ENCODE results near the gene UBE2E3.

UBE2E3 gene

DNA sequence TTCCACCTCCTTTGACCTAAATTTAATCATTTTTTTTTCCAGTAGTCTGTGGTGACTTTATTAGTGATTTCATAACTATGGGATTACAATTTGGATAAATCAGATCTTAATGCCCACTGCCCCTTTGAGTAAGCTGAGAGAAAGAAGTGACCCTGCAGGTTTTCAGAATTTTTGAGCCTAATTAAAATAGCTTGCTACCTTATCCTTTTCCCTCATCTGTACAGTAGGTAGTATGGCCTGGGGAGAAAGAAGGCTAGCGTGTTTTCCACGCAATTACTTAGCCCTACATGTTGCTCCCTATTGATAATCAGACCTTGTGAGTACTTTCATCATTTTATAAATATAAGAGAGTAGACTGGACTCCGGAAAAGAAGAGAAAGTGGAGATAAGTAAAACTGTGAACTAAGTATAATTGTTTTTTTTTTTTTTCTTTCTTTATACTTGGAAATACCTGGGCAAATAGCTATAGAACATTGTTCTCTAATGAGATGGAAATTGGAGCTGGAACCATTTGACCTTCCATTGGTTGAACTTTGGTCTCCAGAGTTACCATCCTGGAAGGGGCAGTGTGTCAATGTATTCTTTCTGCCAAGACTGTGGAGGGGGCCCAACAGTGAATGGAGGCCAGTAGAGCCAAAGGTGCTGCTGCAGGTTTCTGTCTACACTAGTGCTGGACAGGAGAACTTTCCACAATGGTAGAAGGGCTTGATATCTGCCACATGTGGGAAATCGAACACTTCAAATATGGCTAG lies 26.9 kb downstream of the UBE2E3 start:
- Histone ChIP-seq H2AFZ (ENCODE audit: low read depth, low read length) (no peak overlapping the region), H3K9me3 (ENCODE audit: insufficient read depth, low read length) (no peaks in the 10 kb centered on the region), H3K27me3 (ENCODE audit: low read depth, low read length) (no peaks in the 10 kb centered on the region), H3K9ac (ENCODE audit: low read length) (no peak overlapping the region), H4K20me1 (ENCODE audit: insufficient read depth, low read length) (no peaks in the 10 kb centered on the region; the same call in 1 of the 2 replicates), H3K4me3 (ENCODE audit: low read length) (no peak overlapping the region), H3K27ac (ENCODE audit: low read length) (no peak overlapping the region), H3K79me2 (ENCODE audit: low read length) (peaks cover 27% of the 10 kb centered on the region), H3K4me2 (ENCODE audit: low read length) (no peak overlapping the region), H3K4me1 (ENCODE audit: low read length) (no peaks in the 10 kb centered on the region), H3K36me3 (replicated peaks; ENCODE audit: low read depth, low read length) (no peaks in the 10 kb centered on the region)
- TF ChIP-seq, protein P1, sequence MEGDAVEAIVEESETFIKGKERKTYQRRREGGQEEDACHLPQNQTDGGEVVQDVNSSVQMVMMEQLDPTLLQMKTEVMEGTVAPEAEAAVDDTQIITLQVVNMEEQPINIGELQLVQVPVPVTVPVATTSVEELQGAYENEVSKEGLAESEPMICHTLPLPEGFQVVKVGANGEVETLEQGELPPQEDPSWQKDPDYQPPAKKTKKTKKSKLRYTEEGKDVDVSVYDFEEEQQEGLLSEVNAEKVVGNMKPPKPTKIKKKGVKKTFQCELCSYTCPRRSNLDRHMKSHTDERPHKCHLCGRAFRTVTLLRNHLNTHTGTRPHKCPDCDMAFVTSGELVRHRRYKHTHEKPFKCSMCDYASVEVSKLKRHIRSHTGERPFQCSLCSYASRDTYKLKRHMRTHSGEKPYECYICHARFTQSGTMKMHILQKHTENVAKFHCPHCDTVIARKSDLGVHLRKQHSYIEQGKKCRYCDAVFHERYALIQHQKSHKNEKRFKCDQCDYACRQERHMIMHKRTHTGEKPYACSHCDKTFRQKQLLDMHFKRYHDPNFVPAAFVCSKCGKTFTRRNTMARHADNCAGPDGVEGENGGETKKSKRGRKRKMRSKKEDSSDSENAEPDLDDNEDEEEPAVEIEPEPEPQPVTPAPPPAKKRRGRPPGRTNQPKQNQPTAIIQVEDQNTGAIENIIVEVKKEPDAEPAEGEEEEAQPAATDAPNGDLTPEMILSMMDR (IDR thresholded peaks at IDR 0.05; ENCODE audit: low read depth, low read length) = no peak
- no peak for TF ChIP-seq EZH2phosphoT487 (IDR thresholded peaks at IDR 0.05; ENCODE audit: low read depth)

DNA sequence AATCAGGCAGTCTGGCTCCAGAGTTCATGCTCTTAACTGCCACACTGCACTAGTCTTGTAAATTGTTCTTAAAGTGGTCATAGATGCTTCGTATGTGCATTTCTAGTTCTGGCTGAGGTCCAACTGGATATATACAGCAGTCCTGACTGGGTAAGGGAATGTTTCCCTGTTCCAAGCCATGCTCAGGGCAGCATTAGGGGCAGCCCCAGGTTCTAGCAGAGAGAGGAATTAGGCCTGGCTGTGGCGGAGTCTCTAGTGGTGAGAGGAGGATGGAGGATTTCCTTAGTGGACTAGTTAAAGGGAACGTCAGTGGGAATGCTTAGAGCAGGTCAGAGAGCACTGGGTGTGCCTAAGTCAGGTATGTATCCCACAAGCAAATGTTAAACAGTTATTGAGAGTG lies 28.0 kb downstream of the UBE2E3 start:
- no peaks in the 10 kb centered on the region for H3K27me3 ChIP-seq (ENCODE audit: low read depth, low read length)
- no peak overlapping the region for H2AFZ ChIP-seq (ENCODE audit: low read depth, low read length)
- no peak for TF ChIP-seq EZH2phosphoT487 (IDR thresholded peaks at IDR 0.05; ENCODE audit: low read depth)
- TF ChIP-seq, protein P1 (IDR thresholded peaks at IDR 0.05; ENCODE audit: low read depth, low read length) = no peak
- H3K27ac ChIP-seq (ENCODE audit: low read length) = no peak overlapping the region
- H3K9ac ChIP-seq (ENCODE audit: low read length) = no peak overlapping the region
- H3K4me2 ChIP-seq (ENCODE audit: low read length) = no peak overlapping the region
- no peaks in the 10 kb centered on the region for H3K36me3 ChIP-seq (replicated peaks; ENCODE audit: low read depth, low read length)
- H3K9me3 ChIP-seq (ENCODE audit: insufficient read depth, low read length) = no peaks in the 10 kb centered on the region
- no peaks in the 10 kb centered on the region for H3K4me1 ChIP-seq (ENCODE audit: low read length)
- no peak overlapping the region for H3K4me3 ChIP-seq (ENCODE audit: low read length)
- peaks cover 36% of the 10 kb centered on the region for H3K79me2 ChIP-seq (ENCODE audit: low read length)
- 0 out of 2 replicates have a peak, but pooled peaks cover 2% of the 10 kb centered on the region for H4K20me1 ChIP-seq (ENCODE audit: insufficient read depth, low read length)

DNA sequence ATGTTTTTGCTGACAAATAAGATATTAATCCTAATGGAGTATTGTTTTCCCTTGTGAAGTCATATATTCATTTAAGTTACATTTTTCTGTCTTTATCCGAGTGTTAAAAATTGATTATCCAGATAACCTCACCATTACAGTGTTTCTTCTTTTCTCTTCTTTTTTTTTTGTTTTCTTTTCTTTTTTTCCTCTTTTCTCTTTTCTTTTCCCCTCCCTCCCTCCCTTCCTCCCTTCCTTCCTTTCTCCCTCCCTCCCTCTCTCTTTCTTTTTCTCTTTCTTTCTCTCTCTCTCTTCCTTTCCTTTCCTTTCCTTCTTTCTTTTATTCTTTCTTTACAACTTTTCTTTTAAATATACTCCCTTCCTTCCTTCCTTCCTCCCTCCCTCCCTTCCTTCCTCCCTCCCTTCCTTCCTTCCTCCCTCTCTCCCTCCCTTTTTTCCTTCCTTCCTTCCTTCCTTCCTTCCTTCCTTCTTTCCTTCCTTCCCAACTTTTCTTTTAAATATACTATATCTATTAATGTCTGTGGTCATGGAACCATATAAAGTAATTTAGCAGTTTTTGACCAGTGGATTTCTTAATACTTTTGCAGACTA lies 40.9 kb downstream of the UBE2E3 start:
- Histone ChIP-seq H3K4me3 (ENCODE audit: low read length) (no peak overlapping the region), H3K79me2 (ENCODE audit: low read length) (peaks cover 8% of the 10 kb centered on the region; the same call in 1 of the 2 replicates), H3K9me3 (ENCODE audit: insufficient read depth, low read length) (no peaks in the 10 kb centered on the region), H3K4me1 (ENCODE audit: low read length) (no peaks in the 10 kb centered on the region), H4K20me1 (ENCODE audit: insufficient read depth, low read length) (no peaks in the 10 kb centered on the region), H3K27me3 (ENCODE audit: low read depth, low read length) (no peaks in the 10 kb centered on the region), H3K36me3 (replicated peaks; ENCODE audit: low read depth, low read length) (no peaks in the 10 kb centered on the region), H3K4me2 (ENCODE audit: low read length) (no peak overlapping the region), H2AFZ (ENCODE audit: low read depth, low read length) (no peak overlapping the region), H3K27ac (ENCODE audit: low read length) (no peak overlapping the region), H3K9ac (ENCODE audit: low read length) (no peak overlapping the region)
- TF ChIP-seq, protein P1 (IDR thresholded peaks at IDR 0.05; ENCODE audit: low read depth, low read length) = no peak
- TF ChIP-seq EZH2phosphoT487 (IDR thresholded peaks at IDR 0.05; ENCODE audit: low read depth) = no peak

DNA sequence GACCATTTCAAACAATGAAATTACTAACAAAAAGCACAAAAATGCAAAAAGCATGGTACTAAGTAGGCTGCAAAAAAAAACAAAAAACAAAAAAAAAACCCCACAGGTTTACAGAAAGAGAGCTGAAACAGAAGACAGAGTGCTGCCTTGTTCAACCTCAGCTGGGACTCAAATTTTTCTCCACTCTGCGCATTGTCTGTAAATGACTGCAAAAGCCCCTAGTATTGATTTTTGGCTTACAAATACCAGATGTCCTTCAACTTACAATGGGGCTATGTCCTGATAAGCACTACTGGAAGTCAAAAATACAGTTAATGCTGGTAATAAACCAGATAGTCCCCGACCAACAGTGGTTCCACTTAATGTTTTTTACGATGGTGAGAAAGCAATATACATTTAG lies 42.2 kb downstream of the UBE2E3 start:
- H3K4me2 ChIP-seq (ENCODE audit: low read length) = no peak overlapping the region
- no peaks in the 10 kb centered on the region for H3K36me3 ChIP-seq (replicated peaks; ENCODE audit: low read depth, low read length)
- H3K9ac ChIP-seq (ENCODE audit: low read length) = no peak overlapping the region
- no peak overlapping the region for H3K4me3 ChIP-seq (ENCODE audit: low read length)
- H3K79me2 ChIP-seq (ENCODE audit: low read length) = peaks cover 4% of the 10 kb centered on the region; the same call in 1 of the 2 replicates
- no peak for TF ChIP-seq EZH2phosphoT487 (IDR thresholded peaks at IDR 0.05; ENCODE audit: low read depth)
- TF ChIP-seq, protein P1 (IDR thresholded peaks at IDR 0.05; ENCODE audit: low read depth, low read length) = no peak
- H3K27me3 ChIP-seq (ENCODE audit: low read depth, low read length) = no peaks in the 10 kb centered on the region
- H3K4me1 ChIP-seq (ENCODE audit: low read length) = no peaks in the 10 kb centered on the region
- H4K20me1 ChIP-seq (ENCODE audit: insufficient read depth, low read length) = no peaks in the 10 kb centered on the region
- no peaks in the 10 kb centered on the region for H3K9me3 ChIP-seq (ENCODE audit: insufficient read depth, low read length)
- no peak overlapping the region for H2AFZ ChIP-seq (ENCODE audit: low read depth, low read length)
- no peak overlapping the region for H3K27ac ChIP-seq (ENCODE audit: low read length)
